LNCaP clone FGC (cell line): Measurements from ENCODE around the gene PARVA.
"Not testable (repeated sequence)": the region's sequence is repeated elsewhere in the genome, so short reads cannot be mapped to it uniquely, and the experiment has no call there.

ENCODE experiments used
- DNase-seq: peaks from one replicate; pipeline ENCODE4 v3.0.0-alpha.2; 2011; ENCODE audit warnings: low read depth
- H3K4me3 ChIP-seq: 2 replicates; pipeline ENCODE4 v1.5.1; 2011; ENCODE audit warnings: mild to moderate bottlenecking, low read depth, low read length, control low read depth
- TF ChIP-seq, protein P1 (sequence below): IDR thresholded peaks from 2 replicates; pipeline ENCODE4 v1.5.1; 2012; ENCODE audit warnings: mild to moderate bottlenecking; ENCODE audit not compliant: control insufficient read depth, insufficient read depth; ENCODE audit errors: extremely low read depth

Gene PARVA

DNA sequence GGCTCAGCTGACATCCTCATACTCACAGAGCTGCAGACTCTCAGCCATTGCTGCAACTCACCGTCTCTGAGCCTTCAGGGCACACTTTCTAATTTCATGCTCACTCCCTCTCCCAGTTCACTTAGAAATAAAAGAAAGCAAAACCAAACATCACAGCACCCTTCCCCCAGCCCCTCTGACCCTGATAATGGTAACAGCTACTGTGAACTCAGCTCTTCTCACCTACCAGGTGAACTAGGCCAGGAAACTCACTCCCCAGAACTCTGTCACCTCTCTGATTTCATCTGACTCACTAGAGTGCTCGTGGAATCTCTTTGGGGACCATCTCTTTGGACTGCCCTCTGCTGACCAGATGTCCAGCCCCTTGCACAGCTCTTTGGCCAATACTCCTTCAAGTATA lies 14.5 kb upstream of the PARVA start:
- TF ChIP-seq, protein P1, sequence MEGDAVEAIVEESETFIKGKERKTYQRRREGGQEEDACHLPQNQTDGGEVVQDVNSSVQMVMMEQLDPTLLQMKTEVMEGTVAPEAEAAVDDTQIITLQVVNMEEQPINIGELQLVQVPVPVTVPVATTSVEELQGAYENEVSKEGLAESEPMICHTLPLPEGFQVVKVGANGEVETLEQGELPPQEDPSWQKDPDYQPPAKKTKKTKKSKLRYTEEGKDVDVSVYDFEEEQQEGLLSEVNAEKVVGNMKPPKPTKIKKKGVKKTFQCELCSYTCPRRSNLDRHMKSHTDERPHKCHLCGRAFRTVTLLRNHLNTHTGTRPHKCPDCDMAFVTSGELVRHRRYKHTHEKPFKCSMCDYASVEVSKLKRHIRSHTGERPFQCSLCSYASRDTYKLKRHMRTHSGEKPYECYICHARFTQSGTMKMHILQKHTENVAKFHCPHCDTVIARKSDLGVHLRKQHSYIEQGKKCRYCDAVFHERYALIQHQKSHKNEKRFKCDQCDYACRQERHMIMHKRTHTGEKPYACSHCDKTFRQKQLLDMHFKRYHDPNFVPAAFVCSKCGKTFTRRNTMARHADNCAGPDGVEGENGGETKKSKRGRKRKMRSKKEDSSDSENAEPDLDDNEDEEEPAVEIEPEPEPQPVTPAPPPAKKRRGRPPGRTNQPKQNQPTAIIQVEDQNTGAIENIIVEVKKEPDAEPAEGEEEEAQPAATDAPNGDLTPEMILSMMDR = no peak
- no peak for DNase-seq
- no peak overlapping the region for H3K4me3 ChIP-seq

DNA sequence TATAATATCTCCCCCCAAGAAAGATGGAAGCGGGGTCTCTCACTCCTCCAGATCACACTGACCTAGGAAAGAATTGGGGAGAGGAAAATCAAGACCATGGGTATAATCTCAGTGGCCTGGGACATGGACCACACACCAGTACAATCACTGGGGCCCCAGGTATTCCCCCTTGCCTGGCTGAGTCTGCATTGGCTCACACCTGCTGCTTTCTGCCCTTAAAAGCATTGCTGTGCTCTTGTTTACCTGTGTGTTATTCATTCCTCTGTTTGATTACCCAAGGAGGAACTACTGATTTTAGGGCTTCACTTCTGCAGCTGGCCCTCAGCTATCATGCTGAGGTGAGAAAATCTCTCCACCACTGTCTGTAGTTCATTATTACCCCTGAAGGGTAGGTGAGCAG lies 14.0 kb upstream of the PARVA start:
- TF ChIP-seq, protein P1 = no peak
- no peak overlapping the region for H3K4me3 ChIP-seq
- no peak for DNase-seq

DNA sequence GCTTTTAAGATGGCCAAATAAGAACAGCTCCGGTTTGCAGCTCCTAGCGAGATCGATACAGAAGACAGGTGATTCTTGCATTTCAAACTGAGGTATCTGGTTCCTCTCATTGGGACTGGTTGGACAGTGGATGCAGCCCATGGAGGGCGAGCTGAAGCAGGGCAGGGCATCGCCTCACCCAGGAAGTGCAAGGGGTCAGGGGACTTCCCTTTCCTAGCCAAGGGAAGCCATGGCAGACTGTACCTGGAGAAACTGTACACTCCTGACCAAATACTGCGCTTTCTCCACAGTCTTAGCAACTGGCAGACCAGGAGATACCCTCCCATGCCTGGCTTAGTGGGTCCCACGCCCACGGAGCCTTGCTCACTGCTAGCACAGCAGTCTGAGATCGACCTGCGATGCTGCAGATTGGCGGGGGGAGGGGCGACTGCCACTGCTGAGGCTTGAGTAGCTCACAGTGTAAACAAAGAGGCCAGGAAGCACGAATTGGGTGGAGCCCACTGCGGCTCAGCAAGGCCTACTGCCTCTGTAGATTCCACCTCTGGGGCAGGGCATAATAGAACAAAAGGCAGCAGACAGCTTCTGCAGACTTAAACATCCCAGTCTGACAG lies 11.3 kb upstream of the PARVA start:
- not testable (repeated sequence) for DNase-seq, H3K4me3 ChIP-seq

DNA sequence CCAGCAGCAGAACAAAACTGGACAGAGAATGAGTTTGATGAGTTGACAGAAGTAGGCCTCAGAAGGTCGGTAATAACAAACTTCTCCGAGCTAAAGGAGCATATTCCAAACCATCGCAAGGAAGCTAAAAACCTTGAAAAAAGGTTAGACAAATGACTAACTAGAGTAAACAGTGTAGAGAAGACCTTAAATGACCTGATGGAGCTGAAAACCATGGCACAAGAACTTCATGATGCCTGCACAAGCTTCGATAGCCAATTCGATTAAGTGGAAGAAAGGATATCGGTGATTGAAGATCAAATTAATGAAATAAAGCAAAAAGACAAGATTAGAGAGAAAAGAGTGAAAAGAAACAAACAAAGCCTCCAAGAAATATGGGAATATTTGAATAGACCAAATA lies 10.3 kb upstream of the PARVA start:
- DNase-seq, H3K4me3 ChIP-seq: not testable (repeated sequence)

DNA sequence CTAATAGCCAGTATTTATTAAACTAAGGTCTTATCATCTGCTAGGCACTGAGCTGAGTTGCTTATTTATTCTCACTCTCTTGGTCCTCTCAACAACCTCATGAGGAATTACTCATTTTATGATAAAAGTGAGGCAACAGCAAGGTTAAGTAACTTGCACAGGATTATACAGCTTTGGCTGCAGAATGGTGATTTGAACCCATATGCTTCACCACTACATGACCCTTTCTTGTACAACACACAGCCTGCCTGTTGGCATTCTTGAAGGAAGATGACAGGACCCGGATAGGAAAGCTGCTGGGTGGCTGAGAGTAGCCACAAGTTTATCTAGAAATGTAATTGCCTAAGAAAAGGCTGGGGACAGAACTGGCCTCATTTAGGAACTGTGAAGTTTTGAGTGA lies 5.3 kb upstream of the PARVA start:
- no peak overlapping the region for H3K4me3 ChIP-seq
- TF ChIP-seq, protein P1 = no peak
- DNase-seq = no peak

DNA sequence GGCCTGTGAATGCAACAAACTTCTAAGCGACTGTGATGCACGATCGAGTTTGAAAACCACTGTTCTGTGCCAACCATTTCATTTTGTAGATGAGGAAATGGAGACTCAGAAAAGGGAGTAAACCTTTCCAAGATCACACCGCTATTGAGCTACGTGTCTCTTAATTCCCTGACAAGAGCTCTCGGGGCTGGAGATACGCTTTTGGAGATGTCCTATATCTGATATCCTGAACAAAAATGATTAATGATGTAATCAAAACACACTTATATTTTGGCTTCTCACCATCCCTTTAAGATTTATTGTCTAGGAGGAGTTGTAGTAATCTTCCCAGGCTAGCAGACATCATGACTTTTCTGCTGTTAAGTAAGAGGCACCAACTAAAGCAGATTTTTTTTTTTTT lies 1.7 kb upstream of the PARVA start:
- TF ChIP-seq, protein P1 = no peak
- no peak for DNase-seq
- H3K4me3 ChIP-seq = no peak overlapping the region

DNA sequence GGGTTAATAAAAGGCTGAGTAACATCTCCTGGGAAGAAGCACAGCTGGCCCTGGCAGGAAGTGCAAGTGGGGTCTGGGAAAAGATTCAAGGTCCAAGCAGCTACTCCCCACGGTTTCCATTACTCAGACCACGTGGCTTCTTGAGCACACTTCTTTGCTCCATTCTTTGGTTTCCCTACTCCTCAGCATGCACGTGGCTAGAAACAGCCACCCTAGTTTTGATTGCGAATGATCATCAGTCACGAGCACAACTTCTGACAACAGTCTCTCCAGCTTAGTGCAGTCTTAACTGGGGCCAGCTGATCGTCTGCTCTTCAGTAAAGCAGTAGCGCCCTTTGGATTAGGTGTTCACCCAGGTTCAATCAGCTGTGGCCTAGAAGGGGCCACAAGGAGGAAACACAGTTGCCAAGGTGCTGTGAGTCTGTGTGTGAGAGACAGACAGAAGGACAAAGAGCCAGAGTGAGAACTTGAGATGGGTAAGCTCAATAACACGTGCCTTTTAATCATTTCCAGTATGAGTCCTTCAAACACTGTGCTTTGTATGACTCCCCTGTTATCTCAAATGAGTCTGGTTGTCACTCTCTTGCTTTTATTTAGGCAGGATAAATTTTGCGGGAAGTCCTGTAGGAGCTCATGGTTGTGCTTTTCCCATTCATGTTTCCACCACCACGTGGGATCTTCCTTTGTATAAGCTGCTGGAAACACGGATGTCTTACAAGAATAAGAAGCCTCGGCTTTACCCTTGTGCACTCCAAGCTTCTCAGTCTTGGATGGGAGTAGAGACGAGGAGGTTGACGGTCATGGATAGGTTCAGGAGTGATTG lies 901 bp upstream of the PARVA start:
- TF ChIP-seq, protein P1 = no peak
- DNase-seq = no peak
- no peak overlapping the region for H3K4me3 ChIP-seq

DNA sequence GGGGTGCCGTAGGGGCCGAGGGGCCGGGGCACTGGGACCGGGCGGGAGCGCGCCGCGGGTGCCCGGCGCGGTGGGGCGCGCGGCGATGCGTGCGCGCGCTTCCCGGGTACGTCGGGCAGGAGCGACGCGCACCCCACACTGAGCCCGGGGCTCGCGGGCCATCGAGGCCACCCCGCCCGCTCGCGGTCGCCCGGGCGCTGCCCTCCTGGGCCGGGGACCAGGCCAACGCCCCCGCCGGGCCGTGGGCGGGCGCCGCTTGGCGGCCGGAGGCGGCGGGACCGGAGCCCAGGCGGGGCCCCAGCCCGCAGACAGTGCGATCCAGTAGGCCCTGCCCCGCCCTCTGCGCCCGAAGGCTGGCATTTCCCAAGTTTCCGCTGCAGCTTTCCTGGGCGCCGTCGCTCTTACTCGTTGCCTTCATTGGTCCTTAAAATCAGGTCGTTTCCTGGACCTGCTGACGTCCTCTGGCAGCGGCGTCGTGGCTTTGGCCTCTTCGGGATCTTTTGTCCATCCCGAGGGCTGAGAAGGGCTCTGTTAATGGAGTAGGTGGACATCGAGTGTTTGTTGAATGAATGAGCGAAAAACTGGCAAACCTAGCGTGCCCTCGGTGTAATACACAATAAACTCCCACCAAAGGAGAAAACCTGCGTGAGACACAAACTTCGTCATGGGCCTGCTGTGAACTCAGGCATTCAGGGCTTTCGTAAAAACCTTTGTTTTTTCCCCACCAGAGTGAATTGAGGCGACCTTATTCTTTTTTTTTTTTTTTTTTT lies 638 bp downstream of the PARVA start:
- TF ChIP-seq, protein P1 = peak; percentile 38
- DNase-seq = no peak
- H3K4me3 ChIP-seq = peak overlapping the region; percentile 48
